Measurements from ENCODE around the gene PIBF1. TPM values are rescaled to one million over a fixed set of nuclear protein-coding genes. Genes with fewer than 3 reads are reported as not detected.

Gene PIBF1
- polyA plus RNA-seq, 3 donors: 3.3 to 8.0 (median 4.7) TPM

GRCh38 chr13:72952529-72953141, 170.7 kb downstream of the PIBF1 start:
- DNase-seq: no peak
- Histone ChIP-seq H4K20me1 (ENCODE audit: insufficient read depth, low read length) (no peaks in the 10 kb centered on the region), H3K79me2 (ENCODE audit: insufficient read depth, low read length) (no peaks in the 10 kb centered on the region), H3K4me2 (replicated peaks; ENCODE audit: extremely low read depth, low read length, poor library complexity, severe bottlenecking) (no peak overlapping the region), H3K9me3 (replicated peaks in 1 of 2; ENCODE audit: control insufficient read depth in 1 of 2, insufficient read depth in 1 of 2, low read length in 2 of 2) (no peaks in the 10 kb centered on the region), H3K9ac (ENCODE audit: insufficient read depth, low read length, poor library complexity, severe bottlenecking) (no peak overlapping the region), H3K36me3 (replicated peaks in 1 of 2; ENCODE audit: control insufficient read depth in 1 of 2, insufficient read depth in 2 of 2, low read length in 2 of 2) (peaks cover 3 to 15% of the 10 kb centered on the region in 2 donors), H3K4me1 (ENCODE audit: control insufficient read depth in 1 of 2, insufficient read depth in 2 of 2, low read length in 2 of 2) (no peaks in the 10 kb centered on the region), H3K27me3 (ENCODE audit: control insufficient read depth in 2 of 2, insufficient read depth in 2 of 2, low read length in 2 of 2) (no peaks in the 10 kb centered on the region), H2AFZ (ENCODE audit: insufficient read depth, low read depth, low read length, poor library complexity, severe bottlenecking) (no peak overlapping the region), H3K27ac (ENCODE audit: low read depth in 1 of 2, low read length in 2 of 2) (no peak overlapping the region), H3K4me3 (replicated peaks in 1 of 3; ENCODE audit: low read depth in 2 of 3, low read length in 3 of 3) (no peak overlapping the region)
- Mint-ChIP-seq H3K4me1 (no peaks in the 10 kb centered on the region), H3K27ac (peak overlapping the region in 1 of 7 donors; percentile 55), H3K9me3 (peaks cover 0 to 8% (median 1%) of the 10 kb centered on the region in 7 donors), H3K36me3 (peaks cover 28 to 52% of the 10 kb centered on the region in 2 donors), H3K4me3 (no peak overlapping the region), H3K27me3 (ENCODE audit: low read depth in 3 of 3) (peaks cover 0 to 2% (median 1%) of the 10 kb centered on the region in 3 donors)
- no CpG with 5 or more reads among the region's 1 CpG for WGBS (ENCODE audit: insufficient coverage)
- intact Hi-C loops (cut with micrococcal nuclease): no loop called here
- no peak for TF ChIP-seq CTCF (IDR thresholded peaks at IDR 0.05)

- no peak for TF ChIP-seq CTCF (IDR thresholded peaks at IDR 0.05)
- no peak overlapping the region for H3K27ac ChIP-seq (ENCODE audit: low read depth in 1 of 2, low read length in 2 of 2)
- Mint-ChIP-seq H3K27ac (peak overlapping the region in 2 of 7 donors; percentile 42 to 55), H3K9me3 (peaks cover 0 to 8% (median 1%) of the 10 kb centered on the region in 7 donors), H3K4me3 (no peak overlapping the region), H3K27me3 (ENCODE audit: low read depth in 3 of 3) (peaks cover 0 to 2% (median 1%) of the 10 kb centered on the region in 3 donors), H3K36me3 (peaks cover 20 to 44% of the 10 kb centered on the region in 2 donors), H3K4me1 (no peaks in the 10 kb centered on the region)
- no peaks in the 10 kb centered on the region for H3K4me1 ChIP-seq (ENCODE audit: control insufficient read depth in 1 of 2, insufficient read depth in 2 of 2, low read length in 2 of 2)
- 99% methylated on average over 4 of the region's 6 CpGs for WGBS (ENCODE audit: insufficient coverage)
- no peak overlapping the region for H3K4me3 ChIP-seq (replicated peaks in 1 of 3; ENCODE audit: low read depth in 2 of 3, low read length in 3 of 3)
- no peaks in the 10 kb centered on the region for H4K20me1 ChIP-seq (ENCODE audit: insufficient read depth, low read length)
- H3K9ac ChIP-seq (ENCODE audit: insufficient read depth, low read length, poor library complexity, severe bottlenecking): no peak overlapping the region
- no peaks in the 10 kb centered on the region for H3K79me2 ChIP-seq (ENCODE audit: insufficient read depth, low read length)
- peaks cover 3 to 13% of the 10 kb centered on the region in 2 donors for H3K36me3 ChIP-seq (replicated peaks in 1 of 2; ENCODE audit: control insufficient read depth in 1 of 2, insufficient read depth in 2 of 2, low read length in 2 of 2)
- no peak overlapping the region for H2AFZ ChIP-seq (ENCODE audit: insufficient read depth, low read depth, low read length, poor library complexity, severe bottlenecking)
- H3K9me3 ChIP-seq (replicated peaks in 1 of 2; ENCODE audit: control insufficient read depth in 1 of 2, insufficient read depth in 1 of 2, low read length in 2 of 2): no peaks in the 10 kb centered on the region
- DNase-seq: no peak
- no peak overlapping the region for H3K4me2 ChIP-seq (replicated peaks; ENCODE audit: extremely low read depth, low read length, poor library complexity, severe bottlenecking)
- intact Hi-C loops (cut with micrococcal nuclease): no loop called here
- no peaks in the 10 kb centered on the region for H3K27me3 ChIP-seq (ENCODE audit: control insufficient read depth in 2 of 2, insufficient read depth in 2 of 2, low read length in 2 of 2)
Measured at GRCh38 chr13:72953391-72953965, 171.5 kb downstream of the PIBF1 start.

Data from CD14-positive monocyte (primary cell).